NCI-H226 (cell line): ENCODE data around the gene SYT17.

Experiments
- DNase-seq: peaks from one replicate; pipeline ENCODE4 v3.0.0-alpha.2; 2015

The SYT17 gene

GRCh38 chr16:19223235-19224170 is 55.5 kb downstream of the SYT17 start:
- DNase-seq, result no peak

GRCh38 chr16:19225651-19226050 is 57.6 kb downstream of the SYT17 start:
- no peak for DNase-seq

- DNase-seq, result peak; percentile 61
Measured at GRCh38 chr16:19227643-19228042, 59.6 kb downstream of the SYT17 start.

GRCh38 chr16:19228052-19228451 is 60.0 kb downstream of the SYT17 start:
- peak; percentile 68 for DNase-seq

- no peak for DNase-seq
Measured at GRCh38 chr16:19228575-19228974, 60.5 kb downstream of the SYT17 start.

GRCh38 chr16:19230575-19230974 is 62.5 kb downstream of the SYT17 start:
- DNase-seq, result no peak

GRCh38 chr16:19231881-19232280 is 63.8 kb downstream of the SYT17 start:
- DNase-seq, result no peak

- DNase-seq, result no peak
Measured at GRCh38 chr16:19232988-19233387, 64.9 kb downstream of the SYT17 start.

GRCh38 chr16:19235478-19235877 is 67.4 kb downstream of the SYT17 start:
- no peak for DNase-seq

GRCh38 chr16:19235886-19236285 is 67.8 kb downstream of the SYT17 start:
- no peak for DNase-seq

- DNase-seq, result no peak
Measured at GRCh38 chr16:19236561-19237209, 68.6 kb downstream of the SYT17 start.

- DNase-seq, result no peak
Measured at GRCh38 chr16:19238406-19238805, 70.4 kb downstream of the SYT17 start.

GRCh38 chr16:19239511-19240155 is 71.6 kb downstream of the SYT17 start:
- DNase-seq, result no peak

GRCh38 chr16:19240494-19240893 is 72.5 kb downstream of the SYT17 start:
- no peak for DNase-seq

- DNase-seq, result no peak
Measured at GRCh38 chr16:19241512-19241911, 73.5 kb downstream of the SYT17 start.

- no peak for DNase-seq
Measured at GRCh38 chr16:19242186-19242585, 74.1 kb downstream of the SYT17 start.

- no peak for DNase-seq
Measured at GRCh38 chr16:19242987-19243575, 75.0 kb downstream of the SYT17 start.

GRCh38 chr16:19245326-19245925 is 77.4 kb downstream of the SYT17 start:
- no peak for DNase-seq

- no peak for DNase-seq
Measured at GRCh38 chr16:19252904-19253303, 84.9 kb downstream of the SYT17 start.

- no peak for DNase-seq
Measured at GRCh38 chr16:19254611-19255010, 86.6 kb downstream of the SYT17 start.

- no peak for DNase-seq
Measured at GRCh38 chr16:19264123-19264673, 96.2 kb downstream of the SYT17 start.

- DNase-seq, result no peak
Measured at GRCh38 chr16:19265380-19265930, 97.4 kb downstream of the SYT17 start.
